ENCODE data around the gene SHKBP1.
"Not testable (repeated sequence)": the region's sequence is repeated elsewhere in the genome, so short reads cannot be mapped to it uniquely, and the experiment has no call there.

Gene SHKBP1

DNA sequence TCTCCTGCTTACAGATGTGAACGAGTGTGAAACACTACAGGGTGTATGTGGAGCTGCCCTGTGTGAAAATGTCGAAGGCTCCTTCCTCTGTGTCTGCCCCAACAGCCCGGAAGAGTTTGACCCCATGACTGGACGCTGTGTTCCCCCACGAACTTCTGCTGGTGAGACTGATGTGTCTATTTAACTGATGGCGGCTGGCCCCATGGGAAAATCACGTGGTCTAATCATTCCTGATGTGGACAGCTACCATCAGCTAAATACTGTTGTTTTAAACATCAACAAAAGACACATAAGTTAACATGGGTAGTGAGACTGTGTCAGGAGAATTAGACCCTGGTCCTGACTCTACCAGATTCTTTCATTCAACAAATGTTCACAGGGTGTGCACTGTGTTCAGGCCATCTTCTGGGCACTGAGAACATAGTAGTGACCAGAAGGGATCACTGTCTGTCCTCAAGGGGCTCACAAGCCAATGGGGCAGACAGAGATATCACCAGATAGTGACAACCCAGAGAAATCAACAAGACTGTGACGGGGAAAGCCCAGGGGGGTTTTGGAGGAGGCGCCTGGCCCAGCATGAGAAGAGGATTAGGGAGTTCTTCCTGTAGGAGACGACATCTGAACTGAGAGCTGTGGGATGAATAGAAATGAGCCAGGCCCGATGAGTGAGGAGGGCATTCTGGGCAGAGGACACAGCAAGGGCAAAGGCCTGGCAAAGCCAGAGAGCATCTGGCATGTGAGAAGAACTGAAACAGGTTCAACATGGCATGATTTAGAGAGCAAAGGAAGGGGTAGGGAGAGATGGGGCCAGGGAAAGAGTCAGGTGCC, 42.9 kb downstream of the SHKBP1 start:
- DNase-seq: no peak

DNA sequence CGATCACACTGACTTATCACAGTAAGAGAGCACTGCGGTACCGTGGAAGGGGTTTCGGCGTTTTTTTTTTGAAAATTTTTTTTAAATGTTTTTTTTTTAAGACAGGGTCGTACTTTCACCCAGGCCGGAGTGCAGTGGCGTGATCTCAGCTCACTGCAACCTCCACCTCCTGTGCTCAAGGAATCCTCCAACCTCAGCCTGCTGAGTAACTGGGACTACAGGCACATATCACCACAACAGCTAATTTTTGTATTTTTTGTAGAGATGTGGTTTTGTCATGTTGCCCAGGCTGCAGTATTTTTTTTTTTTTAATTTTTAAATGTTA, 43.5 kb downstream of the SHKBP1 start:
- no peak for DNase-seq

DNA sequence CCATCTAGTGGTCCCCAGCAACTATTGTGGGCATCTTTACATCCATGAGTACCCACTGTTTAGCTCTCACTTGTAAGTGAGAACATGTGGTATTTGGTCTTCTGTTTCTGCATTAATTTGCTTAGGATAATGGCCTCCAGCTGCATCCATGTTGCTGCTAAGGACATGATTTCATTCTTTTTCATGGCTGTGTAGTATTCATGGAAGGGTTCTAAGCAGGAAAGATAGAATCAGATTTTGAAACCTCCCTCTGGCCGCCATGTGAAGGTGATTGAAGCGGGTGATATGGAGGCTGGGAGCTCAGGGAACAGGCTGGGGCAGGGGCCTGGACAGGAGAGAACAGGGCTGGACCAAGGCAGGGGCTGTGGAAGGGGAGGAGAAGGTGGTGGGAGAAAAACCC, 44.6 kb downstream of the SHKBP1 start:
- DNase-seq: no peak

DNA sequence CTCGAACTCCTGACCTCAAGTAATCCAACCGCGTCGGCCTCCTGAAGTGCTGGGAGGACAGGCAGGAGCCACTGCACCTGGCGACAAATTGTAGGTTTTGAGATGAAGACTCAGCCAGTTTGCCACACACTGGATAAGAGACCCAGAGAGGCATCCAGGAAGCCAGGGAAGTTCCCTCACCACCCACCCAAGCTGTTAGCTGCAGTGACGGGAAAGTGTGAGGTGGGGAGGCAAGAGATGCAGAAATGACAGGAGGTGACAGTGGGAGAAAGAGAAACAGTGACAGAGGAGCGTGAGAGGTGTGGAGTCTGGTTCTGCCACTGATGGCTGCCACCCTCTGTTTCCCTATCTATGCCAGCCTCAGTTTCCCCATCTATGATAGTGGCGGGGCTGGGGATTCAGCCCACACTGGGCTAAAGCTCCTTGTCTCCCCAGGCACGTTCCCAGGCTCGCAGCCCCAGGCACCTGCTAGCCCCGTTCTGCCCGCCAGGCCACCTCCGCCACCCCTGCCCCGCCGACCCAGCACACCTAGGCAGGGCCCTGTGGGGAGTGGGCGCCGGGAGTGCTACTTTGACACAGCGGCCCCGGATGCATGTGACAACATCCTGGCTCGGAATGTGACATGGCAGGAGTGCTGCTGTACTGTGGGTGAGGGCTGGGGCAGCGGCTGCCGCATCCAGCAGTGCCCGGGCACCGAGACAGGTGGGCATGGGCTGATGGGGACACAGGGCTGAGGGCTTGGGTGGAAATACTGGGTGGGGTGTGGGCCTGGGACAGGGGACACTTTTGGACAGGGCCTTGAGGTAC, 45.5 kb downstream of the SHKBP1 start:
- no peak for DNase-seq

DNA sequence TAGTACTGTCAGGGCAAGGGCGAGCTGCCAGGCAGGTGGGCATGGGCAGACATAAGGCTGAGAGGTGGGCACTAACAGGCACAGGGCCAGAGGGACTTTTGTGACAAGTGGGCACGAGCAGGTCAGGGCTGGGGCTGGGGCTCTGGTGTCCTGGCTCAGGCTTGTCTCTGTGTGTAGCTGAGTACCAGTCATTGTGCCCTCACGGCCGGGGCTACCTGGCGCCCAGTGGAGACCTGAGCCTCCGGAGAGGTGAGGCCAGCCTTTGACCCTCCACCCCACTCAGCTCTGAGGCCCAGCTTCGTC, 46.1 kb downstream of the SHKBP1 start:
- DNase-seq: no peak

DNA sequence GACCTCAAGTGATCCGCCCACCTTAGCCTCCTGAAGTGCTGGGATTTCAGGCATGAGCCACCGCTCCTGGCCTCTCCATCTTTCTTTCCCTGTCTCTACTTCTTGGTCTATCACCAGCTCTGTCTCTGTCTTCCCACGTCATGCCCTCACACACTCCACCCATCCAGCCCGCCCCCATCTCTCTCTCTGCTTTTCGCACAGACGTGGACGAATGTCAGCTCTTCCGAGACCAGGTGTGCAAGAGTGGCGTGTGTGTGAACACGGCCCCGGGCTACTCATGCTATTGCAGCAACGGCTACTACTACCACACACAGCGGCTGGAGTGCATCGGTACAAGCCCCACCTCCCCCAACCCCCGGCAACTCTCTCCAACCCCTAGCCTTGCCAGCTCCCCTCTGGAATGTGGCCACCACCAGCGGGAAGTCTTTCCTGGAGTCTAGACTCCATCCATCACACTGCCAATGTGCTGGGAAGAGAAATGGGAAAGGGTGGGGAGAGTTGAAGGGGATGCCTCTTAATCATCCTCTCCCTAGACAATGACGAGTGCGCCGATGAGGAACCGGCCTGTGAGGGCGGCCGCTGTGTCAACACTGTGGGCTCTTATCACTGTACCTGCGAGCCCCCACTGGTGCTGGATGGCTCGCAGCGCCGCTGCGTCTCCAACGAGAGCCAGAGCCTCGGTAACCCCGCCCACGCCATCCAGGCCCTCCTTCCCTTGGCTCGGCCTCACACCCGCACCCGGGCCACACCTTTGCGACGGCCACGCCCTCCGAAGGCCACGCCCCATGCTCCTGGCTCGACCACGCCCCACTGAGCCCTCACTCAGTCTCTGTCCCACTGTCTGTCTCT, 47.0 kb downstream of the SHKBP1 start:
- no peak for DNase-seq

DNA sequence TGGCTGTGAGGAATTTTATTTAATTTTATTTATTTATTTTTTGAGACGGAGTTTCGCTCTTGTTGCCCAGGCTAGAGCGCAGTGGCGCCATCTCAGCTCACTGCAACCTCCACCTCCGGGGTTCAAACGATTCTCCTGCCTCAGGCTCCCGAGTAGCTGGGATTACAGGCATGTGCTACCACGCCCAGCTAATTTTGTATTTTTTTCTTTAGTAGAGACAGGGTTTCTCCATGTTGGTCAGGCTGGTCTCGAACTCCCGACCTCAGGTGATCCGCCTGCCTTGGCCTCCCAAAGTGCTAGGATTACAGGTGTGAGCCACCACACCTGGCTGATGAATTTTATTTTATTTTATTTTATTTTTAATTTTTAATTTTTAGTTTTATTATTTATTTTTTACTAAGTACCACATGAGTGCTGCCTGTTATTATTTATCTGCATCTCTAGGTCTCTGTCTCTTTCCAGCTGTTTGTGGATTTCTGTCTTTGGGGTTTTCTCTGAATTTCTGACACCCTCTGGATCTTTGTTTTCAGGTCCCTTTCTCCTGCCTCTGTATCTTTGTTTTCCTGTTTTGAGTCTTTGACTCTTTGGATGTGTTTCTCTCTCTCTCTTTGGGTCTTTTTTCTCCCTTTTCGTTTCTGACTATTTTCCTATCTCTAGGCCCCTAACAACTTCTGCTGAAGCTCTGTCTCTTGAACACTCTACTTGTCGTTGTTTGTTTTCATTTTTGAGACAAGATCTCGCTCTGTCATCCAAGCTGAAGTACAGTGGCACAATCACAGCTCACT, 47.9 kb downstream of the SHKBP1 start:
- not testable (repeated sequence) for DNase-seq

DNA sequence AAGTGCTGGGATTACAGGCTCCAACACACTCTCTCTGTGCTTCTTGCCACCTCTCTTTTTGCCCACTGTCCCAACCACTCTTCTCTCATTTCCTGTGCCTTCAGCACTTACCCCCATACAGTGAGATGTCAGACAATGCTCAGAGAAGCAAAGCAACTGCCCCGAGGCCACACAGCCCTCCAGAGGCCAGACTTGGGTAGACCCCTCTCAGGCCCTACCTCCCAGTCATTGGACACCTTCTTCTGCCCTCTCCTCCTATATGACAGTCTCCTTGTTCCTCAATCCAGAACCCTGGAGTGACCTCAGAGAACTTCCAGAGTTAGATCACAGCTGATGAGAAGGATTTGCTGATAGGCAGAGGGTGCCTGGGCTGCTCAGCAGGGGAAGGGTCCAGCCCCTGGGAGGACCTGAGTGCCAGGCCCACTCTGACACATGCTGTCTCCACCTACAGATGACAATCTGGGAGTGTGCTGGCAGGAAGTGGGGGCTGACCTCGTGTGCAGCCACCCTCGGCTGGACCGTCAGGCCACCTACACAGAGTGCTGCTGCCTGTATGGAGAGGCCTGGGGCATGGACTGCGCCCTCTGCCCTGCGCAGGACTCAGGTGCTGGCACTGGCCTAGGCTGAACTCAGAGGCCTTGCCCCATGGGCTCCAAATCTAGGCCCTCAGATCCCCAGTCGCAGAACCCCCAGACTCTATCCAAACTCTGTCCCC, 48.9 kb downstream of the SHKBP1 start:
- DNase-seq: no peak

DNA sequence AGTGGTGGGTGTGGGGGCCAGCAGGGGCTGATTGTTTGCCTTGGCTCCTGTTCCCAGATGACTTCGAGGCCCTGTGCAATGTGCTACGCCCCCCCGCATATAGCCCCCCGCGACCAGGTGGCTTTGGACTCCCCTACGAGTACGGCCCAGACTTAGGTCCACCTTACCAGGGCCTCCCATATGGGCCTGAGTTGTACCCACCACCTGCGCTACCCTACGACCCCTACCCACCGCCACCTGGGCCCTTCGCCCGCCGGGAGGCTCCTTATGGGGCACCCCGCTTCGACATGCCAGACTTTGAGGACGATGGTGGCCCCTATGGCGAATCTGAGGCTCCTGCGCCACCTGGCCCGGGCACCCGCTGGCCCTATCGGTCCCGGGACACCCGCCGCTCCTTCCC, 50.2 kb downstream of the SHKBP1 start:
- DNase-seq: no peak

DNA sequence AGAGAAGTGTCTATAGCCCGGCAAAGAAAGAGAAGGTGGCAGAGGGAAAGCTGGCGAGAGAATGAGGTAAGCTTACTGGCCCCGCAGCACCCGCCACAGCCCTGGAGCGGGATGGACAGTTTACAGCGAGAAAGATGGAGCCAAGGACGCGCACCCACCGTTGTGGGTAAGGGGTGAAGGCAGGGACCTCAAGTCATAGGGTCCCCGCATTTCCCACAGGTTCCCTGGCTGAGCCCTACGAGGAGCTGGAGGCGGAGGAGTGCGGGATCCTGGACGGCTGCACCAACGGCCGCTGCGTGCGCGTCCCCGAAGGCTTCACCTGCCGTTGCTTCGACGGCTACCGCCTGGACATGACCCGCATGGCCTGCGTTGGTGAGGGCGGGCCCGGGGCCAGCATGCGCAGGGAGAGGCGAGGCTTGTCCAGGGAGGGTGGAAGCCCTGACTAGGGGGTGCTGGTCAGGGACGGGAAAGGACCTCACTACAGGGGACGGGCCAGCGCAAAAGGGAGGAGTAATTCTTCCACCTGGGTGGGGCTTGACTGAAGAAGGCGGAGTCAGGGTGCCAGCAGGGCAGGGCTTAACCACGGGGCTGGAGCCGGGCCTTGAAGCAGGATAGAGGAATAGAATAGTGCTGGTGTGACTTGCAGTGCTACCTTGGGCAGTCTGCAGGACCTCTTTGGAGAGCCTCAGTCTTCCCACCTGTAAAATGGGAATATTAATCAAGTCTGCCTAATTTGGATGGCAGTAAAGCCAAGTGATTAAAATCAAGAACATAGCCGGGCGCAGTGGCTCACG, 51.0 kb downstream of the SHKBP1 start:
- DNase-seq: no peak

DNA sequence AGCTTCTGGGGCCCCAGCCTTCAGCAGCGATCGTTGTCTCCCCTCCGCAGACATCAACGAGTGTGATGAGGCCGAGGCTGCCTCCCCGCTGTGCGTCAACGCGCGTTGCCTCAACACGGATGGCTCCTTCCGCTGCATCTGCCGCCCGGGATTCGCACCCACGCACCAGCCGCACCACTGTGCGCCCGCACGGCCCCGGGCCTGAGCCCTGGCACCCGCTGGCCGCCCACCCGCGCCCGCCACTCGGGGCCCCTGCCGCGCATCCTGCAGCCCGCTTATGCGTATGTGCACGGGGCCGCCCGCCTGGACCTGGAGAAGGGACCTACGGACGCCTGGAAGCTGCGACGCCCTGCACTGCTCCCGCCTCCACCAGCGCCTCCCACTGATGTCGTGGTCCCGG, 52.7 kb downstream of the SHKBP1 start:
- DNase-seq: no peak

DNA sequence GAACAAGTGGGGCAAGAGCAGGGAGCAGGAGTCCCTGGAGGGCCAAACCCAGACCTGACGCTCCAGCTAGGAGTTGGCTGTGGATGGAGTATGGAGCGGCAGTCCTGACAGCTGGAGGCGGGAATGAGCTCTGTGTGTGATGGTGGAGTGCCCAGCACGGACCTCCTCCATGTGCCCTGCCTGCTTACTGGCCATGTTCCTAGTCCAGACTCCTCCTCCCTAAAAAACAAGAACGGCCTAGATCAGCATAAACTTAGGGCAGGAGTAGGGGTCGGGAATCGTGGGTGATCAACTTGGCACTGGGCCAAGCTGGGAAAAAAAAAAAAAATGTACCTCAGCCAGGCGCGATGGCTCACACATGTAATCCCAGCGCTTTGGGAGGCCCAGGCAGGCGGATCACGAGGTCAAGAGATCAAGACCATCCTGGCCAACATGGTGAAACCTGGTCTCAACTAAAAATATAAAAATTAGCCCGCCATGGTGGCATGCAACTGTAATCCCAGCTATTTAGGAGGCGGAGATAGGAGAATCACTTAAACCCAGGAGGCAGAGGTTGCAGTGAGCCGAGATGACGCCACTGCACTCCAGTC, 54.0 kb downstream of the SHKBP1 start:
- no peak for DNase-seq

DNA sequence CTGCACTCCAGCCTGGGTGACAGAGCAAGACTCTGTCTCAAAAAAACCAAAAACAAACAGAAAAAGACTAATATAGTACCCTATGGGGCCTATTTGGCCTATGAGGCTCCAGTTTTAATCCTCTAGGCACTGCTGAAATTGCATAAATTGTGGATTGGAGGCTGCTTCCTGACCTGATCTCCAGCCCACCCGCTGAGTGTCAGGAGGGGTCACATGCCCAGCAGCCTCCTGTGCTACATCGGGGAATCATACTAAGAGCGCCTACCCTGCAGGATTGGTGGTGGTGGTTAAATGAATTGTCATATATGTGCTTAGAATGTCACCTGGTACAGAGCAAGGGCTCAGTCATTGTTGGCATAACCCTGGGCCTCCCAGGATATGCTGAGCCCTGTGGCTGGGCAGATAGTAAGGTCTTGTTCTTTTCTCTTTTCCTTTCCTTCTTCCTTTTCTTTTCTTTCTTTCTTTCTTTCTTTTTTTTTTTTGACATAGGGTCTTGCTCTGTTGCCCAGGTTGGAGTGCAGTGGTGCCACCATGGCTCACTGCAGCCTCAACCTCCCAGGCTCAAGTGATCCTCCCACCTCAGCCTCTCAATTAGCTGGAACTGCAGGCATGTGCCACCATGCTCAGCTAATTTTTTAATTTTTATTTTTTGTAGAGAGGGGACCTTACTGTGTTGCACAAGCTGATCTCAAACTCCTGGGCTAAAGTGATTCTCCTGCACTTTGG, 55.8 kb downstream of the SHKBP1 start:
- no peak for DNase-seq

DNA sequence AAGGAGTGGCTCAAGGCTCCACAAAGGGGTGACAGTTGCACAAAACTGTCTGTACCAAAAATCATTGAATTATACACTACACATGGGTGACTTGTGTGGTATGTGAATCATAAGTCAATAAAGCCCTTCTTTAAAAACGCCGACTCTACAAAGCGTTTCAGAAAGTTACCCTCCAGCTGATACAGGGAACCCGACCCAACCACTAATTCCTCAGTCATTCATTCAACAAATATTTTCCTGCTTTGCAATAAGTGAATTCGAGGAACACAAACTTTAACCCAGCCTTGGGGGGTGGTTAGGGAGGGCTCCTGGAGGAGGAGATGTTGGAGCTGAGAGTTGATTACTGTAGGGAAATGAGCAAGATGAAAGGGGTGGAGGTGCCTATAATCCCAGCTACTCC, 56.5 kb downstream of the SHKBP1 start:
- DNase-seq: no peak

DNA sequence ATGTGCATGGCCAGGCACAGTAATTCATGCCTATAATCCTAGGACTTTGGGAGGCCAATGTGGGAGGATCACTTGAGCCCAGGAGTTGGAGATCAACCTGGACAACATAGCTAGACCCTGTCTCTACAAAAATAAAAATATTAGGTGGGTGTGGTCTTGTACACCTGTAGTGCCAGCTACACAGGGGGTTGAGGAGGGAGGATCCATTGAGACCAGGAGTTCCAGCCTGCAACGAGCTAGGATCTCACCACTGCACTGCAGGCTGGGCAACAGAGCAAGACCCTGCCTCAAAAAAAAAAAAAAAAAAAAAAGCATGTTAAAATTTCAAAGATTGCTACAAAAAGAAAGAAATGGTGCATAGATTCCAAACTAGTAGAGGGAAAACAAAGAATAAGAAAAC, 61.7 kb downstream of the SHKBP1 start:
- no peak for DNase-seq

DNA sequence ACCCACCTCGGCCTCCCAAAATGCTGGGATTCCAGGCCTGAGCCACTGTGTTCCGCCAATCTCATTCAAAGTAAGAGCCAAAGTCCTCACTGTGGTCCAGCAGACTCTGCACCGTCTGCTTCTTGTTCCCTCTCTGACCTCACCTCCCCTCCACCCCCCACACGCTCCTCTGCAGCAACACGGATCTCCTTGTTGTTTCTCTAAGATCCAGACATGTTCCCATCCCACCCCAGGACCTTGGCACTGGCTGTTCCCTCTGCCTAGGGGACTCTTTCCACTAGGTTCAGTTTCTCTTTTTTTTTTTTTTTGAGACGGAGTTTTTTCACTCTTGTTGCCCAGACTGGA, 62.9 kb downstream of the SHKBP1 start:
- DNase-seq: no peak

DNA sequence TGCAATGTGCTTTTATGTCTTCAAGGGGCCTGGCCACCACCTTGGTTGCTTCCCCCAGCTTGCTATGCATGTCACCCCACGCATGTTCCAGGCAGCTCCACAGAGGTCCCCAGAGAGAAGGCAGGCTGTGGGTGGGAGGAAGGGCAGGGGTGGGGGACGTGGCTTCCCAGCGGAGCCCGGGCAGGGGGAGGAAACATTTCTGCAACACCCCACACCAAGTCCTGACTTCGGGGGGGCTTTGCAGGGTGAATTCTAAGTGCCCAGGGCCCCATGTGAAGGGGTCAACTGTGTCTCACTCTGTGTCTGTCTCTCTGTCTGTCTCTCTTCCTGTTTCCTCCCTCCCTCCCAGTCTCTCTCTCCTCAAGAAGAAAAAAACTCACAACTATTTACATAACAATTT, 64.1 kb downstream of the SHKBP1 start:
- DNase-seq: no peak

All from Kasumi-1 (cell line).